Neural progenitor cell (in vitro differentiated cells): ENCODE measurements around the gene RNF169. TPM values are rescaled to one million over a fixed set of nuclear protein-coding genes. Genes with fewer than 3 reads are reported as not detected.
"Not testable (repeated sequence)": the region's sequence is repeated elsewhere in the genome, so short reads cannot be mapped to it uniquely, and the experiment has no call there.

Source experiments
- DNase-seq: peaks from one replicate; pipeline ENCODE4 v3.0.0-alpha.2; 2016; ENCODE audit warnings: low spot score
- H2AFZ ChIP-seq: fragments of 200-600 bp; sonication (generic); replicated peaks from 2 replicates; pipeline ENCODE4 v1.6.1; 2016; ENCODE audit warnings: antibody characterized with exemption
- H3F3A ChIP-seq: fragments of 200-600 bp; sonication (generic); 2 replicates; pipeline ENCODE4 v1.6.1; 2016; ENCODE audit warnings: antibody characterized with exemption, low read depth
- H3K27ac ChIP-seq: fragments of 200-600 bp; sonication (generic); 2 replicates; pipeline ENCODE4 v1.5.1; 2016; ENCODE audit warnings: mild to moderate bottlenecking
- H3K27me3 ChIP-seq: fragments of 200-600 bp; sonication (generic); 2 replicates; pipeline ENCODE4 v1.6.1; 2016; ENCODE audit warnings: mild to moderate bottlenecking, moderate library complexity
- H3K36me3 ChIP-seq: fragments of 200-600 bp; sonication (generic); 2 replicates; pipeline ENCODE4 v1.5.1; 2016
- H3K4me1 ChIP-seq: fragments of 200-600 bp; sonication (generic); 2 replicates; pipeline ENCODE4 v1.6.1; 2016; ENCODE audit warnings: mixed run types
- H3K4me2 ChIP-seq: fragments of 200-600 bp; sonication (generic); 2 replicates; pipeline ENCODE4 v1.6.1; 2016
- H3K4me3 ChIP-seq: fragments of 200-600 bp; sonication (generic); 2 replicates; pipeline ENCODE4 v1.5.1; 2016
- H3K79me2 ChIP-seq: fragments of 200-600 bp; sonication (generic); 2 replicates; pipeline ENCODE4 v1.6.1; 2016; ENCODE audit warnings: low read depth
- H3K9ac ChIP-seq: fragments of 200-600 bp; sonication (generic); 2 replicates; pipeline ENCODE4 v1.6.1; 2016
- H3K9me3 ChIP-seq: fragments of 200-600 bp; sonication (generic); 2 replicates; pipeline ENCODE4 v1.5.1; 2016; ENCODE audit warnings: low read depth
- H4K20me1 ChIP-seq: fragments of 200-600 bp; sonication (generic); 2 replicates; pipeline ENCODE4 v1.6.1; 2016; ENCODE audit warnings: low read depth
- H3K27ac Mint-ChIP-seq: 3 replicates; pipeline ENCODE4 v1.8.0; 2021; ENCODE audit warnings: mixed read lengths
- H3K27me3 Mint-ChIP-seq: 2 replicates; pipeline ENCODE4 v1.8.0; 2022; ENCODE audit warnings: low read depth, mild to moderate bottlenecking, inconsistent platforms, moderate library complexity, mixed read lengths; ENCODE audit not compliant: insufficient read depth
- H3K36me3 Mint-ChIP-seq: 3 replicates; pipeline ENCODE4 v1.8.0; 2021; ENCODE audit warnings: mixed read lengths
- H3K4me1 Mint-ChIP-seq: 3 replicates; pipeline ENCODE4 v1.8.0; 2021; ENCODE audit warnings: mixed read lengths
- H3K4me3 Mint-ChIP-seq: 3 replicates; pipeline ENCODE4 v1.8.0; 2021; ENCODE audit warnings: mild to moderate bottlenecking, moderate library complexity, mixed read lengths
- H3K9me3 Mint-ChIP-seq: 3 replicates; pipeline ENCODE4 v1.8.0; 2020; ENCODE audit warnings: mixed read lengths
- CTCF ChIP-seq: fragments of 200-600 bp; sonication (generic); IDR thresholded peaks from 2 replicates; pipeline ENCODE4 v1.5.1; 2017; ENCODE audit warnings: antibody characterized with exemption, mild to moderate bottlenecking
- EZH2 ChIP-seq: fragments of 200-600 bp; sonication (generic); IDR thresholded peaks from 2 replicates; pipeline ENCODE4 v1.6.1; 2017; ENCODE audit warnings: antibody characterized with exemption, mild to moderate bottlenecking, moderate library complexity
- EZH2phosphoT487 ChIP-seq: fragments of 200-600 bp; sonication (generic); IDR thresholded peaks from 2 replicates; pipeline ENCODE4 v1.6.1; 2017; ENCODE audit warnings: antibody characterized with exemption
- total RNA-seq: library from RNA; depleted of rRNA; stranded (reverse); fragments of >200 nt; gene quantifications from 2 replicates; pipeline ENCODE4 v1.2.3, GENCODE V29; 2015; ENCODE audit warnings: low replicate concordance

Gene RNF169
- total RNA-seq, 1 donor from 2014 or later: 30.2 TPM

- TF ChIP-seq EZH2 (no peak), CTCF (no peak), EZH2phosphoT487 (no peak)
- H3K36me3 ChIP-seq: no peaks in the 10 kb centered on the region
- no peak overlapping the region for H3K4me3 ChIP-seq
- peaks cover 7% of the 10 kb centered on the region for H4K20me1 ChIP-seq
- Mint-ChIP-seq H3K4me1 (no peaks in the 10 kb centered on the region), H3K27ac (no peak overlapping the region), H3K4me3 (no peak overlapping the region), H3K36me3 (peaks cover 14% of the 10 kb centered on the region), H3K27me3 (no peaks in the 10 kb centered on the region), H3K9me3 (peaks cover 12% of the 10 kb centered on the region)
- no peak overlapping the region for H2AFZ ChIP-seq
- H3K27ac ChIP-seq: no peak overlapping the region
- H3K9ac ChIP-seq: no peak overlapping the region
- H3K27me3 ChIP-seq: no peaks in the 10 kb centered on the region
- no peaks in the 10 kb centered on the region for H3F3A ChIP-seq
- no peaks in the 10 kb centered on the region for H3K9me3 ChIP-seq
- H3K79me2 ChIP-seq: peaks cover 50% of the 10 kb centered on the region
- H3K4me1 ChIP-seq: no peaks in the 10 kb centered on the region
- DNase-seq: no peak
- H3K4me2 ChIP-seq: no peak overlapping the region
These were observed 7.9 kb downstream of the RNF169 start for GRCh38 chr11:74756571-74756970.

- Histone ChIP-seq H3K9me3 (no peaks in the 10 kb centered on the region), H3K4me1 (no peaks in the 10 kb centered on the region), H3K4me2 (no peak overlapping the region), H4K20me1 (peaks cover 16% of the 10 kb centered on the region), H3K79me2 (peaks cover 50% of the 10 kb centered on the region), H3K4me3 (no peak overlapping the region), H3K27ac (no peak overlapping the region), H3F3A (no peaks in the 10 kb centered on the region), H3K36me3 (peaks cover 3% of the 10 kb centered on the region), H2AFZ (no peak overlapping the region), H3K9ac (no peak overlapping the region), H3K27me3 (no peaks in the 10 kb centered on the region)
- Mint-ChIP-seq H3K27me3 (no peaks in the 10 kb centered on the region), H3K9me3 (peaks cover 26% of the 10 kb centered on the region), H3K4me1 (no peaks in the 10 kb centered on the region), H3K36me3 (peaks cover 33% of the 10 kb centered on the region), H3K4me3 (no peak overlapping the region), H3K27ac (no peak overlapping the region)
- no peak for DNase-seq
- TF ChIP-seq EZH2: no peak
- no peak for TF ChIP-seq EZH2phosphoT487
- no peak for TF ChIP-seq CTCF
These were observed 18.3 kb downstream of the RNF169 start for GRCh38 chr11:74766905-74767304.

GRCh38 chr11:74768172-74768651 is 19.6 kb downstream of the RNF169 start:
- Histone ChIP-seq H4K20me1 (peaks cover 27% of the 10 kb centered on the region), H3K79me2 (peaks cover 55% of the 10 kb centered on the region)
- not testable (repeated sequence) for H3K27ac Mint-ChIP-seq

GRCh38 chr11:74769055-74769707 is 20.5 kb downstream of the RNF169 start:
- DNase-seq: no peak
- Mint-ChIP-seq H3K36me3 (peaks cover 14% of the 10 kb centered on the region), H3K4me3 (no peak overlapping the region), H3K4me1 (no peaks in the 10 kb centered on the region), H3K27me3 (no peaks in the 10 kb centered on the region), H3K27ac (no peak overlapping the region), H3K9me3 (peaks cover 8% of the 10 kb centered on the region)
- no peak for TF ChIP-seq EZH2phosphoT487
- TF ChIP-seq EZH2: no peak
- no peak for TF ChIP-seq CTCF
- no peak overlapping the region for H2AFZ ChIP-seq
- H3K4me1 ChIP-seq: peaks cover under 1% of the 10 kb centered on the region
- H3K4me3 ChIP-seq: no peak overlapping the region
- no peak overlapping the region for H3K9ac ChIP-seq
- no peaks in the 10 kb centered on the region for H3K9me3 ChIP-seq
- H3K36me3 ChIP-seq: no peaks in the 10 kb centered on the region
- H4K20me1 ChIP-seq: peaks cover 33% of the 10 kb centered on the region
- peaks cover 55% of the 10 kb centered on the region for H3K79me2 ChIP-seq
- H3F3A ChIP-seq: no peaks in the 10 kb centered on the region
- H3K27ac ChIP-seq: no peak overlapping the region
- no peak overlapping the region for H3K4me2 ChIP-seq
- H3K27me3 ChIP-seq: no peaks in the 10 kb centered on the region

More at GRCh38 chr11:74768172-74768651, 19.6 kb downstream of the RNF169 start:
- not testable (repeated sequence) for DNase-seq, H3K4me3 Mint-ChIP-seq, H3K4me2 ChIP-seq, H3F3A ChIP-seq, H3K27me3 Mint-ChIP-seq, H3K27me3 ChIP-seq, H3K9ac ChIP-seq, H3K4me1 ChIP-seq, H3K27ac ChIP-seq, H3K4me1 Mint-ChIP-seq, H2AFZ ChIP-seq, H3K9me3 ChIP-seq, H3K36me3 ChIP-seq, H3K4me3 ChIP-seq
- Mint-ChIP-seq H3K36me3 (peaks cover 22% of the 10 kb centered on the region), H3K9me3 (peaks cover 16% of the 10 kb centered on the region)
